Measurements from ENCODE around the gene NLRP4. TPM values are rescaled to one million over a fixed set of nuclear protein-coding genes. Genes with fewer than 3 reads are reported as not detected.

Gene NLRP4
- total and polyA plus RNA-seq, 10 of the 15 experiments (the other 5 are each of a cell fraction or from before 2014, with no cell fraction given), result 0.07 to 9.6 (median 0.29) TPM; not detected in 6

DNA sequence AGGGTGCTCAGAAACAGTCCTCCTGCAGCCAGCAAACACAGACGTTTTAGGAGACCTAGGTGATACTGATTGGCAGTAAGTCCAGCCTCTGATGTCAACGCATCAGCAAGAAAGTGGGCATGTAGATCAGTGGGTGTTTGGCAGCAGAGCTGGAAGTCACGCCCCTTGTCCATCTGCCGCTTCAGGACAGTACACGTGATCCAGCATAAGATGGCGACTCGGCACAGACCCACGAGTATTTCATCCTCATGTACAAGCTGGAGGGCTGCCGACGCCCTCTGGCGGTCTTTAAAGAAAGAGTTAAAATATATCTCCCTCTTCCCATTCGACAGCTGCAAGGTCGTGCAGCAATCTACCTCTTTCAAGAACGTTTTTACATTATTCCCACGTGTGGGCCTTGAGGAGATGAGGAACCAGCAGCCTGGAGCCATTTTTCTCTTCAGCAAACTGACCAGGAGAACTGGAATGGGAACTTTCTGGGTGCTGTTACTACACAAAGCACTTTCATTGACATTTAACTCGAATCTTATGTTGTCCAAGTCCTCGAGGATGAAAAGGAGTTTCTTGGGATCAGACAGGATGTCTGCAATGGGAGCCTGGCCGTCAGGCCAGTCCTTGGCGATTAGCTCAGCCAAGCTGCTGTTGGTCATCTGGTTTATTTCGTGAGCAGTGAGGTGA, 26.8 kb upstream of the NLRP4 start (continued):
- TF ChIP-seq, protein P1, sequence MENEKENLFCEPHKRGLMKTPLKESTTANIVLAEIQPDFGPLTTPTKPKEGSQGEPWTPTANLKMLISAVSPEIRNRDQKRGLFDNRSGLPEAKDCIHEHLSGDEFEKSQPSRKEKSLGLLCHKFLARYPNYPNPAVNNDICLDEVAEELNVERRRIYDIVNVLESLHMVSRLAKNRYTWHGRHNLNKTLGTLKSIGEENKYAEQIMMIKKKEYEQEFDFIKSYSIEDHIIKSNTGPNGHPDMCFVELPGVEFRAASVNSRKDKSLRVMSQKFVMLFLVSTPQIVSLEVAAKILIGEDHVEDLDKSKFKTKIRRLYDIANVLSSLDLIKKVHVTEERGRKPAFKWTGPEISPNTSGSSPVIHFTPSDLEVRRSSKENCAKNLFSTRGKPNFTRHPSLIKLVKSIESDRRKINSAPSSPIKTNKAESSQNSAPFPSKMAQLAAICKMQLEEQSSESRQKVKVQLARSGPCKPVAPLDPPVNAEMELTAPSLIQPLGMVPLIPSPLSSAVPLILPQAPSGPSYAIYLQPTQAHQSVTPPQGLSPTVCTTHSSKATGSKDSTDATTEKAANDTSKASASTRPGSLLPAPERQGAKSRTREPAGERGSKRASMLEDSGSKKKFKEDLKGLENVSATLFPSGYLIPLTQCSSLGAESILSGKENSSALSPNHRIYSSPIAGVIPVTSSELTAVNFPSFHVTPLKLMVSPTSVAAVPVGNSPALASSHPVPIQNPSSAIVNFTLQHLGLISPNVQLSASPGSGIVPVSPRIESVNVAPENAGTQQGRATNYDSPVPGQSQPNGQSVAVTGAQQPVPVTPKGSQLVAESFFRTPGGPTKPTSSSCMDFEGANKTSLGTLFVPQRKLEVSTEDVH (IDR thresholded peaks at IDR 0.05; ENCODE audit: low read depth, partially characterized antibody), result no peak
- TF ChIP-seq JUNB (IDR thresholded peaks at IDR 0.05), result no peak
- TF ChIP-seq SIX5 (IDR thresholded peaks at IDR 0.05; ENCODE audit: low read depth, low read length, severe bottlenecking), result no peak
- TF ChIP-seq, protein P2, sequence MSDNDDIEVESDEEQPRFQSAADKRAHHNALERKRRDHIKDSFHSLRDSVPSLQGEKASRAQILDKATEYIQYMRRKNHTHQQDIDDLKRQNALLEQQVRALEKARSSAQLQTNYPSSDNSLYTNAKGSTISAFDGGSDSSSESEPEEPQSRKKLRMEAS (IDR thresholded peaks at IDR 0.05; ENCODE audit: low read depth, low read length), result peak; percentile 63
- no peak for TF ChIP-seq RUNX3 (IDR thresholded peaks at IDR 0.05; ENCODE audit: low read length)
- TF ChIP-seq CUX1 (IDR thresholded peaks at IDR 0.05; ENCODE audit: insufficient replicate concordance, low read depth, low read length), result no peak
- TF ChIP-seq, protein P3, sequence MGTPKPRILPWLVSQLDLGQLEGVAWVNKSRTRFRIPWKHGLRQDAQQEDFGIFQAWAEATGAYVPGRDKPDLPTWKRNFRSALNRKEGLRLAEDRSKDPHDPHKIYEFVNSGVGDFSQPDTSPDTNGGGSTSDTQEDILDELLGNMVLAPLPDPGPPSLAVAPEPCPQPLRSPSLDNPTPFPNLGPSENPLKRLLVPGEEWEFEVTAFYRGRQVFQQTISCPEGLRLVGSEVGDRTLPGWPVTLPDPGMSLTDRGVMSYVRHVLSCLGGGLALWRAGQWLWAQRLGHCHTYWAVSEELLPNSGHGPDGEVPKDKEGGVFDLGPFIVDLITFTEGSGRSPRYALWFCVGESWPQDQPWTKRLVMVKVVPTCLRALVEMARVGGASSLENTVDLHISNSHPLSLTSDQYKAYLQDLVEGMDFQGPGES (IDR thresholded peaks at IDR 0.05), result no peak
- no peak for TF ChIP-seq ESRRA (IDR thresholded peaks at IDR 0.05; ENCODE audit: low read length)
- no peak for TF ChIP-seq POLR2AphosphoS5 (IDR thresholded peaks at IDR 0.05; ENCODE audit: low read length)
- TF ChIP-seq IKZF1 (conservative IDR thresholded peaks at IDR 0.05), result no peak
- TF ChIP-seq IRF4 (IDR thresholded peaks at IDR 0.05; ENCODE audit: low read depth, low read length), result no peak
- no peak for TF ChIP-seq NFYA (IDR thresholded peaks at IDR 0.05; ENCODE audit: borderline replicate concordance, low read depth, low read length)
- no peak for TF ChIP-seq TCF3 (IDR thresholded peaks at IDR 0.05; ENCODE audit: borderline replicate concordance, insufficient read depth, low read depth, low read length)
- TF ChIP-seq, protein P4, sequence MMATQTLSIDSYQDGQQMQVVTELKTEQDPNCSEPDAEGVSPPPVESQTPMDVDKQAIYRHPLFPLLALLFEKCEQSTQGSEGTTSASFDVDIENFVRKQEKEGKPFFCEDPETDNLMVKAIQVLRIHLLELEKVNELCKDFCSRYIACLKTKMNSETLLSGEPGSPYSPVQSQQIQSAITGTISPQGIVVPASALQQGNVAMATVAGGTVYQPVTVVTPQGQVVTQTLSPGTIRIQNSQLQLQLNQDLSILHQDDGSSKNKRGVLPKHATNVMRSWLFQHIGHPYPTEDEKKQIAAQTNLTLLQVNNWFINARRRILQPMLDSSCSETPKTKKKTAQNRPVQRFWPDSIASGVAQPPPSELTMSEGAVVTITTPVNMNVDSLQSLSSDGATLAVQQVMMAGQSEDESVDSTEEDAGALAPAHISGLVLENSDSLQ (IDR thresholded peaks at IDR 0.05), result peak; percentile 66
- TF ChIP-seq, protein P5, sequence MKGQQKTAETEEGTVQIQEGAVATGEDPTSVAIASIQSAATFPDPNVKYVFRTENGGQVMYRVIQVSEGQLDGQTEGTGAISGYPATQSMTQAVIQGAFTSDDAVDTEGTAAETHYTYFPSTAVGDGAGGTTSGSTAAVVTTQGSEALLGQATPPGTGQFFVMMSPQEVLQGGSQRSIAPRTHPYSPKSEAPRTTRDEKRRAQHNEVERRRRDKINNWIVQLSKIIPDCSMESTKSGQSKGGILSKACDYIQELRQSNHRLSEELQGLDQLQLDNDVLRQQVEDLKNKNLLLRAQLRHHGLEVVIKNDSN (IDR thresholded peaks at IDR 0.05; ENCODE audit: borderline replicate concordance, extremely low read length, insufficient read depth, low read depth, low read length), result peak; percentile 69

All from GM12878 (cell line).